K562 (cell line): ENCODE measurements around the gene HCST. TPM values are rescaled to one million over a fixed set of nuclear protein-coding genes. Genes with fewer than 3 reads are reported as not detected.

ENCODE experiments used
- ERF ChIP-seq: fragments of 450-650 bp; formaldehyde crosslinking; IDR thresholded peaks from 2 replicates; pipeline ENCODE4 v1.4.0; 2020; ENCODE audit warnings: mild to moderate bottlenecking, mixed read lengths
- ETS1 ChIP-seq: conservative IDR thresholded peaks from 2 replicates; pipeline ENCODE4 v1.6.1; 2011; ENCODE audit warnings: low read depth, mild to moderate bottlenecking, low read length; ENCODE audit not compliant: control insufficient read depth
- FOXM1 ChIP-seq, 2 experiments: fragments of 450-650 bp in 1 of 2; sonication (generic) in 1 of 2; formaldehyde crosslinking in 1 of 2; IDR thresholded peaks; 2 replicates each; pipeline versions ENCODE4 v1.6.1 to v1.9.0; 2017 to 2022; ENCODE audit warnings: low read depth in 2 of 2, mild to moderate bottlenecking in 2 of 2, missing genetic modification reagents in 1 of 2, moderate library complexity in 1 of 2
- HDAC1 ChIP-seq, 2 experiments: fragments of 450-650 bp; IDR thresholded peaks; 2 replicates each; pipeline ENCODE4 v1.6.1; 2016 to 2017; ENCODE audit warnings: inconsistent platforms in 1 of 2, mild to moderate bottlenecking in 1 of 2, moderate library complexity in 1 of 2
- LARP7 ChIP-seq: fragments of 450-650 bp; IDR thresholded peaks from 2 replicates; pipeline ENCODE4 v1.6.1; 2016
- MBD1 ChIP-seq: fragments of 250-450 bp; sonication (Bioruptor Pico); IDR thresholded peaks from 2 replicates; pipeline ENCODE4 v1.8.0; 2022; ENCODE audit warnings: inconsistent platforms
- MNT ChIP-seq, 2 experiments: fragments of 450-650 bp; conservative IDR thresholded peaks; 2 replicates each; pipeline ENCODE4 v1.6.1; 2017; ENCODE audit warnings: mild to moderate bottlenecking in 2 of 2, moderate library complexity in 2 of 2
- MTA2 ChIP-seq: fragments of 450-650 bp; IDR thresholded peaks from 2 replicates; pipeline ENCODE4 v1.6.1; 2016; ENCODE audit warnings: low read depth
- SAFB ChIP-seq: fragments of 200-400 bp; formaldehyde crosslinking; IDR thresholded peaks from 2 replicates; pipeline ENCODE4 v1.6.1; 2017; ENCODE audit warnings: low read depth, low read length, borderline replicate concordance
- SMARCC2 ChIP-seq: fragments of 450-650 bp; IDR thresholded peaks from 2 replicates; pipeline ENCODE4 v1.6.1; 2017; ENCODE audit warnings: antibody characterized with exemption, moderate library complexity, mild to moderate bottlenecking, low read depth
- SRSF1 ChIP-seq: fragments of 200-400 bp; formaldehyde crosslinking; IDR thresholded peaks from 2 replicates; pipeline ENCODE4 v1.6.1; 2017; ENCODE audit warnings: mild to moderate bottlenecking, low read depth, low read length, moderate library complexity
- polyA plus RNA-seq, 8 experiments: library from polyadenylated mRNA; depleted of rRNA in 4 of 8; stranded (reverse) in 5 of 8; unstranded in 3 of 8; fragments of >200 nt; fragmentation: Nextera tagmentation in 2 of 8; fragmentation: Illumina TruSeq in 1 of 8; extraction: Ambion mirVana in 2 of 8; extraction: Trizol in 1 of 8; gene quantifications; 2 replicates each; pipeline versions ENCODE4 v1.2.1 to v1.2.3, GENCODE V29; 2011 to 2014; ENCODE audit warnings: inconsistent platforms in 1 of 8, missing spikeins in 1 of 8
- total RNA-seq, 7 experiments: library from RNA; depleted of rRNA in 6 of 7; stranded (reverse); fragments of >200 nt in 6 of 7; fragmentation: Illumina TruSeq in 2 of 7; extraction: Trizol in 2 of 7; gene quantifications; 2 replicates each; pipeline versions ENCODE4 v1.2.1 to v1.2.3, GENCODE V29; 2011 to 2021; ENCODE audit warnings: low replicate concordance in 1 of 7
- TF ChIP-seq, protein P1 (sequence below): fragments of 450-650 bp; IDR thresholded peaks from 2 replicates; pipeline ENCODE4 v1.6.1; 2016; ENCODE audit warnings: mild to moderate bottlenecking, moderate library complexity

The HCST gene
- total and polyA plus RNA-seq, 9 of the 15 experiments (the other 6 are each of a cell fraction or from before 2014, with no cell fraction given) = 0.29 to 1.9 (median 0.95) TPM; not detected in 2

- TF ChIP-seq MBD1 = no peak
- 0 out of 2 replicates have a peak, but pooled peaks have one; percentile 65 for TF ChIP-seq SAFB
- TF ChIP-seq SMARCC2 = no peak
- TF ChIP-seq HDAC1 (IDR thresholded peaks at IDR 0.05) = no peak
- TF ChIP-seq MTA2 = no peak
- TF ChIP-seq, protein P1, sequence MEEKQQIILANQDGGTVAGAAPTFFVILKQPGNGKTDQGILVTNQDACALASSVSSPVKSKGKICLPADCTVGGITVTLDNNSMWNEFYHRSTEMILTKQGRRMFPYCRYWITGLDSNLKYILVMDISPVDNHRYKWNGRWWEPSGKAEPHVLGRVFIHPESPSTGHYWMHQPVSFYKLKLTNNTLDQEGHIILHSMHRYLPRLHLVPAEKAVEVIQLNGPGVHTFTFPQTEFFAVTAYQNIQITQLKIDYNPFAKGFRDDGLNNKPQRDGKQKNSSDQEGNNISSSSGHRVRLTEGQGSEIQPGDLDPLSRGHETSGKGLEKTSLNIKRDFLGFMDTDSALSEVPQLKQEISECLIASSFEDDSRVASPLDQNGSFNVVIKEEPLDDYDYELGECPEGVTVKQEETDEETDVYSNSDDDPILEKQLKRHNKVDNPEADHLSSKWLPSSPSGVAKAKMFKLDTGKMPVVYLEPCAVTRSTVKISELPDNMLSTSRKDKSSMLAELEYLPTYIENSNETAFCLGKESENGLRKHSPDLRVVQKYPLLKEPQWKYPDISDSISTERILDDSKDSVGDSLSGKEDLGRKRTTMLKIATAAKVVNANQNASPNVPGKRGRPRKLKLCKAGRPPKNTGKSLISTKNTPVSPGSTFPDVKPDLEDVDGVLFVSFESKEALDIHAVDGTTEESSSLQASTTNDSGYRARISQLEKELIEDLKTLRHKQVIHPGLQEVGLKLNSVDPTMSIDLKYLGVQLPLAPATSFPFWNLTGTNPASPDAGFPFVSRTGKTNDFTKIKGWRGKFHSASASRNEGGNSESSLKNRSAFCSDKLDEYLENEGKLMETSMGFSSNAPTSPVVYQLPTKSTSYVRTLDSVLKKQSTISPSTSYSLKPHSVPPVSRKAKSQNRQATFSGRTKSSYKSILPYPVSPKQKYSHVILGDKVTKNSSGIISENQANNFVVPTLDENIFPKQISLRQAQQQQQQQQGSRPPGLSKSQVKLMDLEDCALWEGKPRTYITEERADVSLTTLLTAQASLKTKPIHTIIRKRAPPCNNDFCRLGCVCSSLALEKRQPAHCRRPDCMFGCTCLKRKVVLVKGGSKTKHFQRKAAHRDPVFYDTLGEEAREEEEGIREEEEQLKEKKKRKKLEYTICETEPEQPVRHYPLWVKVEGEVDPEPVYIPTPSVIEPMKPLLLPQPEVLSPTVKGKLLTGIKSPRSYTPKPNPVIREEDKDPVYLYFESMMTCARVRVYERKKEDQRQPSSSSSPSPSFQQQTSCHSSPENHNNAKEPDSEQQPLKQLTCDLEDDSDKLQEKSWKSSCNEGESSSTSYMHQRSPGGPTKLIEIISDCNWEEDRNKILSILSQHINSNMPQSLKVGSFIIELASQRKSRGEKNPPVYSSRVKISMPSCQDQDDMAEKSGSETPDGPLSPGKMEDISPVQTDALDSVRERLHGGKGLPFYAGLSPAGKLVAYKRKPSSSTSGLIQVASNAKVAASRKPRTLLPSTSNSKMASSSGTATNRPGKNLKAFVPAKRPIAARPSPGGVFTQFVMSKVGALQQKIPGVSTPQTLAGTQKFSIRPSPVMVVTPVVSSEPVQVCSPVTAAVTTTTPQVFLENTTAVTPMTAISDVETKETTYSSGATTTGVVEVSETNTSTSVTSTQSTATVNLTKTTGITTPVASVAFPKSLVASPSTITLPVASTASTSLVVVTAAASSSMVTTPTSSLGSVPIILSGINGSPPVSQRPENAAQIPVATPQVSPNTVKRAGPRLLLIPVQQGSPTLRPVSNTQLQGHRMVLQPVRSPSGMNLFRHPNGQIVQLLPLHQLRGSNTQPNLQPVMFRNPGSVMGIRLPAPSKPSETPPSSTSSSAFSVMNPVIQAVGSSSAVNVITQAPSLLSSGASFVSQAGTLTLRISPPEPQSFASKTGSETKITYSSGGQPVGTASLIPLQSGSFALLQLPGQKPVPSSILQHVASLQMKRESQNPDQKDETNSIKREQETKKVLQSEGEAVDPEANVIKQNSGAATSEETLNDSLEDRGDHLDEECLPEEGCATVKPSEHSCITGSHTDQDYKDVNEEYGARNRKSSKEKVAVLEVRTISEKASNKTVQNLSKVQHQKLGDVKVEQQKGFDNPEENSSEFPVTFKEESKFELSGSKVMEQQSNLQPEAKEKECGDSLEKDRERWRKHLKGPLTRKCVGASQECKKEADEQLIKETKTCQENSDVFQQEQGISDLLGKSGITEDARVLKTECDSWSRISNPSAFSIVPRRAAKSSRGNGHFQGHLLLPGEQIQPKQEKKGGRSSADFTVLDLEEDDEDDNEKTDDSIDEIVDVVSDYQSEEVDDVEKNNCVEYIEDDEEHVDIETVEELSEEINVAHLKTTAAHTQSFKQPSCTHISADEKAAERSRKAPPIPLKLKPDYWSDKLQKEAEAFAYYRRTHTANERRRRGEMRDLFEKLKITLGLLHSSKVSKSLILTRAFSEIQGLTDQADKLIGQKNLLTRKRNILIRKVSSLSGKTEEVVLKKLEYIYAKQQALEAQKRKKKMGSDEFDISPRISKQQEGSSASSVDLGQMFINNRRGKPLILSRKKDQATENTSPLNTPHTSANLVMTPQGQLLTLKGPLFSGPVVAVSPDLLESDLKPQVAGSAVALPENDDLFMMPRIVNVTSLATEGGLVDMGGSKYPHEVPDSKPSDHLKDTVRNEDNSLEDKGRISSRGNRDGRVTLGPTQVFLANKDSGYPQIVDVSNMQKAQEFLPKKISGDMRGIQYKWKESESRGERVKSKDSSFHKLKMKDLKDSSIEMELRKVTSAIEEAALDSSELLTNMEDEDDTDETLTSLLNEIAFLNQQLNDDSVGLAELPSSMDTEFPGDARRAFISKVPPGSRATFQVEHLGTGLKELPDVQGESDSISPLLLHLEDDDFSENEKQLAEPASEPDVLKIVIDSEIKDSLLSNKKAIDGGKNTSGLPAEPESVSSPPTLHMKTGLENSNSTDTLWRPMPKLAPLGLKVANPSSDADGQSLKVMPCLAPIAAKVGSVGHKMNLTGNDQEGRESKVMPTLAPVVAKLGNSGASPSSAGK = peak; percentile 38; the same call in 1 of the 2 replicates
- no peak for TF ChIP-seq ERF (CRISPR knock-in tag)
- no peak for TF ChIP-seq SRSF1
- no peak for TF ChIP-seq LARP7
- TF ChIP-seq FOXM1 (IDR thresholded peaks at IDR 0.05; ENCODE audit: low read depth) = no peak
- TF ChIP-seq FOXM1 (CRISPR knock-in tag; IDR thresholded peaks at IDR 0.05; ENCODE audit: low read depth) = no peak
- no peak for TF ChIP-seq ETS1
- 0 out of 4 replicates have a peak, but pooled peaks of 1 of the 2 experiments have one; percentile 28 for TF ChIP-seq MNT (conservative IDR thresholded peaks at IDR 0.05)
Measured at GRCh38 chr19:35944556-35944955, 42.2 kb downstream of the HCST start (continued).
